HCT116 (cell line): Measurements from ENCODE around the gene PREX1. TPM values are rescaled to one million over a fixed set of nuclear protein-coding genes. Genes with fewer than 3 reads are reported as not detected.

Experiments used
- ATAC-seq: fragments of 200-7000 bp; cut with Tn5 transposase; 2 replicates; pipeline ENCODE4 v1.9.1; 2020; ENCODE audit warnings: mild to moderate bottlenecking, moderate library complexity
- BruUV-seq: library from RNA; stranded (reverse); fragments of 400-500 nt; replicated peaks from 2 replicates; lab custom pipeline; 2021; lab: Mats Ljungman, UMichigan
- CTCF ChIA-PET: fragments of 300-600 bp; sonication (Branson Sonifier 250); formaldehyde crosslinking; loops from one replicate; lab custom pipeline; 2021; ENCODE audit warnings: antibody characterized with exemption; lab: Charles Lee
- POLR2A ChIA-PET: fragments of 300-600, 350-600 bp; sonication (Branson Sonifier 250); formaldehyde crosslinking; loops from one replicate; lab custom pipeline; 2021; ENCODE audit warnings: antibody characterized with exemption; lab: Charles Lee
- RAD21 ChIA-PET, 2 experiments: fragments of 300-600 bp; sonication (Branson Sonifier 250); formaldehyde crosslinking; loops; one replicate each; lab custom pipeline; 2023; ENCODE audit warnings: low total read pairs in 2 of 2; ENCODE audit not compliant: uncharacterized antibody in 2 of 2, unreplicated experiment in 2 of 2, low non-redundant PET in 1 of 2; lab: Charles Lee
- DNase-seq: peaks from one replicate; pipeline ENCODE4 v3.0.0-alpha.2; 2010; ENCODE audit warnings: low read depth, low spot score
- H2AFZ ChIP-seq: fragments of 200-600 bp; shearing (Covaris generic), sonication (generic); 2 replicates; pipeline ENCODE4 v1.6.1; 2017; ENCODE audit warnings: low read depth, mixed run types, mixed read lengths, antibody characterized with exemption, low read length; ENCODE audit not compliant: poor library complexity, severe bottlenecking
- H3K27ac ChIP-seq: 2 replicates; pipeline ENCODE4 v1.5.1; 2012; ENCODE audit warnings: low read depth, low read length
- H3K27me3 ChIP-seq: fragments of 200-600 bp; sonication (generic); 2 replicates; pipeline ENCODE4 v1.6.1; 2016; ENCODE audit warnings: mixed run types, low read length, mixed read lengths; ENCODE audit not compliant: insufficient read depth
- H3K36me3 ChIP-seq, 2 experiments: fragments of 200-500 bp in 1 of 2; fragments of 200-600 bp in 1 of 2; sonication (Bioruptor generic) in 1 of 2; sonication (generic) in 1 of 2; 2 replicates each; pipeline versions ENCODE4 v1.5.1 to v1.6.1; 2014 to 2016; ENCODE audit warnings: low read length in 2 of 2, inconsistent platforms in 1 of 2, mixed read lengths in 1 of 2, mixed run types in 1 of 2; ENCODE audit not compliant: insufficient read depth in 2 of 2, control insufficient read depth in 1 of 2
- H3K4me1 ChIP-seq, 2 experiments: fragments of 200-600 bp in 1 of 2; sonication (generic) in 1 of 2; 2 replicates each; pipeline versions ENCODE4 v1.5.1 to v1.6.1; 2012 to 2017; ENCODE audit warnings: low read length in 2 of 2, inconsistent platforms in 1 of 2, mild to moderate bottlenecking in 1 of 2, mixed read lengths in 1 of 2, mixed run types in 1 of 2, moderate library complexity in 1 of 2; ENCODE audit not compliant: insufficient read depth in 2 of 2, control insufficient read depth in 1 of 2
- H3K4me2 ChIP-seq: fragments of 200-600 bp; sonication (generic); 2 replicates; pipeline ENCODE4 v1.6.1; 2017; ENCODE audit warnings: mixed run types, low read length, mixed read lengths
- H3K4me3 ChIP-seq, 2 experiments: fragments of 200-600 bp in 1 of 2; sonication (generic) in 1 of 2; replicated peaks in 1 of 2; 2 replicates each; pipeline ENCODE4 v1.5.1; 2011 to 2016; ENCODE audit warnings: low read length in 2 of 2, control low read depth in 1 of 2, low read depth in 1 of 2, mild to moderate bottlenecking in 1 of 2, mixed read lengths in 1 of 2, mixed run types in 1 of 2
- H3K79me2 ChIP-seq: fragments of 200-600 bp; sonication (generic); 2 replicates; pipeline ENCODE4 v1.6.1; 2017; ENCODE audit warnings: mild to moderate bottlenecking, mixed run types, low read length, moderate library complexity, mixed read lengths; ENCODE audit not compliant: insufficient read depth
- H3K9ac ChIP-seq: fragments of 200-600 bp; sonication (generic); 2 replicates; pipeline ENCODE4 v1.6.1; 2016; ENCODE audit warnings: low read length, mixed read lengths
- H3K9me2 ChIP-seq: fragments of 200-600 bp; sonication (generic), shearing (Covaris generic); 2 replicates; pipeline ENCODE4 v1.6.1; 2017; ENCODE audit warnings: mixed run types, mild to moderate bottlenecking, moderate library complexity; ENCODE audit not compliant: insufficient read depth
- H3K9me3 ChIP-seq, 2 experiments: fragments of 200-500 bp in 1 of 2; fragments of 200-600 bp in 1 of 2; sonication (Bioruptor generic) in 1 of 2; sonication (generic) in 1 of 2; 2 replicates each; pipeline ENCODE4 v1.6.1; 2014 to 2017; ENCODE audit warnings: low read length in 2 of 2, mixed read lengths in 2 of 2, inconsistent platforms in 1 of 2, low read depth in 1 of 2, mild to moderate bottlenecking in 1 of 2, mixed run types in 1 of 2, moderate library complexity in 1 of 2; ENCODE audit not compliant: control insufficient read depth in 1 of 2, insufficient read depth in 1 of 2
- H4K20me1 ChIP-seq: fragments of 200-600 bp; sonication (generic), shearing (Covaris generic); 2 replicates; pipeline ENCODE4 v1.6.1; 2017; ENCODE audit warnings: mixed run types, mild to moderate bottlenecking, moderate library complexity; ENCODE audit not compliant: insufficient read depth
- CEBPB ChIP-seq: IDR thresholded peaks from 2 replicates; pipeline ENCODE4 v1.6.1; 2012; ENCODE audit warnings: low read depth
- EGR1 ChIP-seq: IDR thresholded peaks from 2 replicates; pipeline ENCODE4 v1.6.1; 2012; ENCODE audit warnings: low read depth
- EZH2 ChIP-seq: fragments of 200-600 bp; sonication (generic); IDR thresholded peaks from 2 replicates; pipeline ENCODE4 v1.6.1; 2017; ENCODE audit warnings: antibody characterized with exemption, mixed run types
- EZH2phosphoT487 ChIP-seq: fragments of 200-600 bp; IDR thresholded peaks from 2 replicates; pipeline ENCODE4 v1.6.1; 2018; ENCODE audit warnings: antibody characterized with exemption, borderline replicate concordance
- JUND ChIP-seq: IDR thresholded peaks from 2 replicates; pipeline ENCODE4 v1.6.1; 2012
- POLR2A ChIP-seq: IDR thresholded peaks from 2 replicates; pipeline ENCODE4 v1.7.0; 2011; ENCODE audit warnings: borderline replicate concordance; ENCODE audit not compliant: insufficient read depth, insufficient read length; ENCODE audit errors: extremely low read depth
- POLR2AphosphoS5 ChIP-seq: IDR thresholded peaks from 2 replicates; pipeline ENCODE4 v1.6.1; 2011; ENCODE audit warnings: mild to moderate bottlenecking, low read depth, low read length, moderate library complexity
- RAD21 ChIP-seq: IDR thresholded peaks from 2 replicates; pipeline ENCODE4 v1.6.1; 2012; ENCODE audit warnings: low read depth, mild to moderate bottlenecking
- TCF7L2 ChIP-seq: IDR thresholded peaks from 2 replicates; pipeline ENCODE4 v1.7.0; 2011; ENCODE audit warnings: borderline replicate concordance, inconsistent platforms; ENCODE audit not compliant: insufficient read depth, insufficient read length; ENCODE audit errors: extremely low read depth
- YY1 ChIP-seq: IDR thresholded peaks from 2 replicates; pipeline ENCODE4 v1.6.1; 2011; ENCODE audit warnings: low read length, low read depth, moderate library complexity, mild to moderate bottlenecking; ENCODE audit not compliant: insufficient replicate concordance; ENCODE audit errors: extremely low read depth
- ZBTB33 ChIP-seq: IDR thresholded peaks from 2 replicates; pipeline ENCODE4 v1.6.1; 2011; ENCODE audit warnings: mild to moderate bottlenecking, low read length, moderate library complexity; ENCODE audit not compliant: insufficient replicate concordance; ENCODE audit errors: extremely low read depth
- ZFX ChIP-seq: fragments of 450-650 bp; IDR thresholded peaks from 2 replicates; pipeline ENCODE4 v1.6.1; 2017
- intact Hi-C: fragments of 100-400 bp; cut with micrococcal nuclease; formaldehyde crosslinking; loops from 2 replicates; pipeline ENCODE4 v1.10.0; 2022
- total RNA-seq: library from RNA; stranded (reverse); gene quantifications from one replicate; pipeline ENCODE4 v1.2.1, GENCODE V29; 2021; ENCODE audit not compliant: unreplicated experiment
- TF ChIP-seq, protein P1 (sequence below): IDR thresholded peaks from 2 replicates; pipeline ENCODE4 v1.6.1; 2012; ENCODE audit warnings: low read depth

PREX1 gene
- total RNA-seq, 1 experiment from 2014 or later = 6.1 TPM

DNA sequence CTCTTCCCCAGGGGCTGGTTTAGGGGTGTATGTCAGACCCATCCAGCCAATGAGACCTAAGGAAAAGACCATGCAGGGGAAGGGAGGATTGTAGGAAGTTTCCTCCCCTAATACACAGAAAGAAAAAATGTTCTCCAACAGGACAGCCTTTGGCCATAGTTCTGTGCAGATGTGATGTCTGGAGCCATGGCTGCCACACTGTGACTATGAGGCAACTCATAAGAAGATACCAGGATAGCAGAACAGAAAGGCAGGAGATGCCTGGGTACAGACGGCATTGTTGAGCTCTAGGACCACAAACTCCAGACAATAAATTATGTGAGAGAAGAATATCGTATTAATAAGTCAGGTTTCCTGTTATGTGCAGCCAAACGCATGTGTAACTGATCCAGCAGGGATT is 156.7 kb downstream of the PREX1 start:
- no peak overlapping the region for H3K27ac ChIP-seq
- H3K36me3 ChIP-seq = no peaks in the 10 kb centered on the region
- intact Hi-C loops = no loop called here
- ChIA-PET RAD21 (no interaction called here), CTCF (no interaction called here), POLR2A (no interaction called here)
- no peak overlapping the region for H3K4me3 ChIP-seq
- H3K9ac ChIP-seq = no peak overlapping the region
- no peaks in the 10 kb centered on the region for H3K79me2 ChIP-seq
- no peak overlapping the region for H3K4me2 ChIP-seq
- H3K9me3 ChIP-seq = no peaks in the 10 kb centered on the region
- BruUV-seq = no TSS peak
- no peak for DNase-seq
- H4K20me1 ChIP-seq = no peaks in the 10 kb centered on the region
- no peak for ATAC-seq
- no peak overlapping the region for H2AFZ ChIP-seq
- no peaks in the 10 kb centered on the region for H3K4me1 ChIP-seq
- H3K27me3 ChIP-seq = no peaks in the 10 kb centered on the region
- no peaks in the 10 kb centered on the region for H3K9me2 ChIP-seq
- TF ChIP-seq ZFX (no peak), EZH2 (no peak), CEBPB (no peak), EGR1 (no peak), POLR2A (no peak), TCF7L2 (no peak), RAD21 (no peak), JUND (no peak), ZBTB33 (no peak), YY1 (no peak), EZH2phosphoT487 (no peak), POLR2AphosphoS5 (no peak)
- TF ChIP-seq, protein P1, sequence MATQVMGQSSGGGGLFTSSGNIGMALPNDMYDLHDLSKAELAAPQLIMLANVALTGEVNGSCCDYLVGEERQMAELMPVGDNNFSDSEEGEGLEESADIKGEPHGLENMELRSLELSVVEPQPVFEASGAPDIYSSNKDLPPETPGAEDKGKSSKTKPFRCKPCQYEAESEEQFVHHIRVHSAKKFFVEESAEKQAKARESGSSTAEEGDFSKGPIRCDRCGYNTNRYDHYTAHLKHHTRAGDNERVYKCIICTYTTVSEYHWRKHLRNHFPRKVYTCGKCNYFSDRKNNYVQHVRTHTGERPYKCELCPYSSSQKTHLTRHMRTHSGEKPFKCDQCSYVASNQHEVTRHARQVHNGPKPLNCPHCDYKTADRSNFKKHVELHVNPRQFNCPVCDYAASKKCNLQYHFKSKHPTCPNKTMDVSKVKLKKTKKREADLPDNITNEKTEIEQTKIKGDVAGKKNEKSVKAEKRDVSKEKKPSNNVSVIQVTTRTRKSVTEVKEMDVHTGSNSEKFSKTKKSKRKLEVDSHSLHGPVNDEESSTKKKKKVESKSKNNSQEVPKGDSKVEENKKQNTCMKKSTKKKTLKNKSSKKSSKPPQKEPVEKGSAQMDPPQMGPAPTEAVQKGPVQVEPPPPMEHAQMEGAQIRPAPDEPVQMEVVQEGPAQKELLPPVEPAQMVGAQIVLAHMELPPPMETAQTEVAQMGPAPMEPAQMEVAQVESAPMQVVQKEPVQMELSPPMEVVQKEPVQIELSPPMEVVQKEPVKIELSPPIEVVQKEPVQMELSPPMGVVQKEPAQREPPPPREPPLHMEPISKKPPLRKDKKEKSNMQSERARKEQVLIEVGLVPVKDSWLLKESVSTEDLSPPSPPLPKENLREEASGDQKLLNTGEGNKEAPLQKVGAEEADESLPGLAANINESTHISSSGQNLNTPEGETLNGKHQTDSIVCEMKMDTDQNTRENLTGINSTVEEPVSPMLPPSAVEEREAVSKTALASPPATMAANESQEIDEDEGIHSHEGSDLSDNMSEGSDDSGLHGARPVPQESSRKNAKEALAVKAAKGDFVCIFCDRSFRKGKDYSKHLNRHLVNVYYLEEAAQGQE = no peak
